PC-3 (cell line): ENCODE data around the gene KRTAP4-9.

Experiments used
- EZH2phosphoT487 ChIP-seq: fragments of 300-600 bp; sonication (generic); IDR thresholded peaks from 2 replicates; pipeline ENCODE4 v1.6.1; 2018; ENCODE audit warnings: mild to moderate bottlenecking, antibody characterized with exemption, low read length, borderline replicate concordance
- TF ChIP-seq, protein P1 (sequence below): fragments of 300-600 bp; sonication (generic); conservative IDR thresholded peaks from 2 replicates; pipeline ENCODE4 v1.5.1; 2017; ENCODE audit warnings: antibody characterized with exemption, low read depth, mild to moderate bottlenecking, low read length

DNA sequence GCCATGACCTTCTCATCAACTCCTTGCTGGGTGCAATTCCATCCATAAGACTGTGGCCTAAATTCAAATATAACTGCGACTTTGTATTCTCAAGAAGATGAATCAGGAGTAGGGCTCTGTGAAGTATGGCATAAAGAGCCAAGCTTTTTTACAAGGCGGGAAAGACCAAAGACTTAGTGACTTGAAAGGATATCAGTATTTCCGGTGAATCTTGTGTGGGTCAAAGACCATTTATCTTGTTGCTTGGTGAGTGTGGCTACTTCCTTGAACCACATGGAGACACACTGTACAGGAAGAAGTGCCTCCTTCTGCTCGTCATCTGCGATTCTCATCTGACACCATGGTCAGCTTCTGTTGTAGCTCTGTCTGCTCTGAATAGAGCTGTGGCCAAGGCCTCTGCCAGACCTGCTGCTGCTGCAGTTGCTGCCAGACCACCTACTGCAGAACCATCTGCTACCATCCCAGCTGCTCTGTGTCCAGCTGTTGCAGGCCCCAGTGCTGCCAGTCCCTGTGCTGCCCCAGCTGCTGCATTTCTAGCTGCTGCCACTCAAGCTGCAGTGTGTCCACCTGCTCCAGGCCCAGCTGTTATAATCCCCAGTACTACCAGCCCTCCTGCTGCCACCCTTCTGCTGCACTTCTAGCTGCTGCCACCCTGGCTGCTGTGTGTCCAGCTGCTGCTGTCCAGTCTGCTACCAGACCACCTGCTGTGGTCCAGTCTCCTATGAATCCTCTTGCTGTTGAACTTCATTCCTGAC lies 33.4 kb upstream of the KRTAP4-9 start:
- TF ChIP-seq, protein P1, sequence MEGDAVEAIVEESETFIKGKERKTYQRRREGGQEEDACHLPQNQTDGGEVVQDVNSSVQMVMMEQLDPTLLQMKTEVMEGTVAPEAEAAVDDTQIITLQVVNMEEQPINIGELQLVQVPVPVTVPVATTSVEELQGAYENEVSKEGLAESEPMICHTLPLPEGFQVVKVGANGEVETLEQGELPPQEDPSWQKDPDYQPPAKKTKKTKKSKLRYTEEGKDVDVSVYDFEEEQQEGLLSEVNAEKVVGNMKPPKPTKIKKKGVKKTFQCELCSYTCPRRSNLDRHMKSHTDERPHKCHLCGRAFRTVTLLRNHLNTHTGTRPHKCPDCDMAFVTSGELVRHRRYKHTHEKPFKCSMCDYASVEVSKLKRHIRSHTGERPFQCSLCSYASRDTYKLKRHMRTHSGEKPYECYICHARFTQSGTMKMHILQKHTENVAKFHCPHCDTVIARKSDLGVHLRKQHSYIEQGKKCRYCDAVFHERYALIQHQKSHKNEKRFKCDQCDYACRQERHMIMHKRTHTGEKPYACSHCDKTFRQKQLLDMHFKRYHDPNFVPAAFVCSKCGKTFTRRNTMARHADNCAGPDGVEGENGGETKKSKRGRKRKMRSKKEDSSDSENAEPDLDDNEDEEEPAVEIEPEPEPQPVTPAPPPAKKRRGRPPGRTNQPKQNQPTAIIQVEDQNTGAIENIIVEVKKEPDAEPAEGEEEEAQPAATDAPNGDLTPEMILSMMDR = no peak
- TF ChIP-seq EZH2phosphoT487 = no peak
